GM12875 (cell line): ENCODE data around the gene UPK3BL1.
A peak's percentile ranks its signal among the peaks of the same experiment; 100 is the strongest.
"Not testable (repeated sequence)": the region's sequence is repeated elsewhere in the genome, so short reads cannot be mapped to it uniquely, and the experiment has no call there.

Experiments
- H3K4me3 ChIP-seq: one replicate; pipeline ENCODE4 v1.5.1; 2011; ENCODE audit warnings: low read depth, low read length, control low read depth

The UPK3BL1 gene, protein sequence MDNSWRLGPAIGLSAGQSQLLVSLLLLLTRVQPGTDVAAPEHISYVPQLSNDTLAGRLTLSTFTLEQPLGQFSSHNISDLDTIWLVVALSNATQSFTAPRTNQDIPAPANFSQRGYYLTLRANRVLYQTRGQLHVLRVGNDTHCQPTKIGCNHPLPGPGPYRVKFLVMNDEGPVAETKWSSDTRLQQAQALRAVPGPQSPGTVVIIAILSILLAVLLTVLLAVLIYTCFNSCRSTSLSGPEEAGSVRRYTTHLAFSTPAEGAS

GRCh38 chr7:102642691-102643090 is at the start of gene UPK3BL1:
Gene UPK3BL1 (minus strand): TSS chr7:102642791. CDS start chr7:102642741, 50 bp downstream.
- H3K4me3 ChIP-seq = not testable (repeated sequence)

- H3K4me3 ChIP-seq = not testable (repeated sequence)
Measured at GRCh38 chr7:102690602-102691001, 48.0 kb upstream of the UPK3BL1 start.

DNA sequence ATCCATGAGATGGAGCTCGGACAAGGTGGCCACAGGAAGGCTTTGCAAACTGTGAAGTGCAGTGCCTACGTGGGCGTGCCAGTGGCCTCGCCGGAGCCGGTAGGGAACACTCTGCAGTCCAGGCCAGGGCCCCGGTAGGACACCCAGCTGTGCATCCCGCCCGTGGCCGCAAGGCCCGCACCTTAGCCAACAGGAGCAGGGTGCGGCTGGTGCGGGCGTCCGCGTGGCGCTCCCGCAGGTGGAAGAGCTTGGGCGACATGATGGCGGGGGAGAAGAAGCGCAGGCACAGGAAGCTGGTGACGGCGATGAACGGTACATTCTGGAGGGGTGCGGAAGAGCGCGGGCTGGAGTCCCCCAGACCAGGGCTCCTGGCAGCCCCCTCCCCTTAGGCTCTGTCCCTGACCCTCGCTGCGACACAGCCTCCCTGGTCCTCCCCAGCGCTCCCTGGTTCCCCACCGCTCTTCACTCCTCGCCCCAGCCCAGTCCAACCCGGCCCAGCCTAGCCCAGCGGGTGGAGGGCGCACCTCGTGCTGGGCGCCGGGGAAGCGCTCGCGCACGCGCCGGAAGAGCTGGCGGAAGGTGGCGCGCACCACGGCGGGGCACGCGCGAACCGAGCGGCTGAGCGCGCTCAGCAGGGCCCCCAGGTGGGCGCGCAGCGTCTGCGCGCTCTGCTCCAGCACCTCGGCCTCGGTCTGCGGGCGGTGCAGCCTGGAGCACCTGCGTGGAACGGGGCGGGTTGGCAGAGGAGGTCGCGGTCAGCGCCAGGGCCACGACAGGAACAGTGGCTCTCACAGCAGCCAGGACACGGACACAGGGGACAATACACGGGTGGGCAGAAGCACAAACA is 47.1 kb upstream of the UPK3BL1 start:
- peak overlapping the region; percentile 16 for H3K4me3 ChIP-seq

- not testable (repeated sequence) for H3K4me3 ChIP-seq
Measured at GRCh38 chr7:102688299-102689036, 45.9 kb upstream of the UPK3BL1 start.

DNA sequence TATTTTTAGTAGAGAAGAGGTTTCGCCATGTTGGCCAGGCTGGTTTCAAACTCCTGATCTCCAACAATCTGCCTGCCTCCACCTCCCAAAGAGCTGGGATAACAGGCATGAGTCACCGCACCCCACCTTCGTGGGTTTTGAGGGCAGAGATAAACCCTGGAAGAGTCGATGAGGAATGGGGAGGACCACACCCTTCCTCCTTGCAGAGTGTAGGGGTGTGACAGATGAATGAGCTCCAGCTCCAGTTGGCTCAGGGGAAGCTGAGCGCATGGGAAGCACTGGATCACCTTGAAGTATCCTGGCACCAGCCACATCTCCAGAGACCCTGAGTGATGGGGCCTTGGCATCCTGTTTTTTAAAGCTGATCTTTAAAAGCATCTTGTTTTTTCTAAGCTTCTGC is 40.0 kb upstream of the UPK3BL1 start:
- H3K4me3 ChIP-seq = not testable (repeated sequence)

DNA sequence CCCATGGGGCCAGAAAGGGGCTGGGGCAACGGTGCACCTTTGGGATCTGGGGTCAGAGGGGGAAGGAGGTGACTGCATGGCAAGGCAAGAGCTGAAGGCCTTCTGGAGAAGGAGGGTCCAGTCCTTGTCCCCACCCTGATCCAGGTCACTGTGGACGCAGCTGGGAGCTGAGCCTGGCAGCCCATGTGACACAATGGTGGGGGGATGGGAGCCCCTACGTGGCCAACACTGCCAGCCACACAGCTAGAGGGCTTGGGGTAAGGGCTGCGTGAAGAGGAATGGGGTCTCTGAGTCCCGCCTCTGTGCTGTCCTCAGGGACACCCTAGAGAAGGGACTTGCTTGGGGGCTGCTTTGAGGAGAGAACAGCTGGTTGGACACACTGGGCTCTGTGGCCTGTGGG is 38.2 kb upstream of the UPK3BL1 start:
- H3K4me3 ChIP-seq = not testable (repeated sequence)

DNA sequence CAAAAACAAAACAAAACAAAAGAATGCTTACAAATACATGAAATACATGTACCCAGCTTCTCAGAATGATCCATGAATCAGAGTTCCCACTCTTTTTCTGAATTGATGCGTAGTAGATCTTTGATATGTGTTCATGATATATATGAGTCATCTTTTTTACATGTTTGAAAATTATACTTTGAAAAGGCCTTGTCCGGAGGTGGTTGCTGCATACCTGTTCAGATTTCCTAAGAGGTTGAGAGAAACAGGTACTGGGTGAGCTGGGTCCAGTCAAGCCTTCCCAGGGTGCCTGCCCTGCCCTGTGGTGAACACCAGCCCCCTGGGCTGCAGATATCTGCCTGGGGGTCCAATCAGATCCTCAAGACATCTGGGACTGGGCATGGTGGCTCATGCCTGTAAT is 33.0 kb upstream of the UPK3BL1 start:
- not testable (repeated sequence) for H3K4me3 ChIP-seq

DNA sequence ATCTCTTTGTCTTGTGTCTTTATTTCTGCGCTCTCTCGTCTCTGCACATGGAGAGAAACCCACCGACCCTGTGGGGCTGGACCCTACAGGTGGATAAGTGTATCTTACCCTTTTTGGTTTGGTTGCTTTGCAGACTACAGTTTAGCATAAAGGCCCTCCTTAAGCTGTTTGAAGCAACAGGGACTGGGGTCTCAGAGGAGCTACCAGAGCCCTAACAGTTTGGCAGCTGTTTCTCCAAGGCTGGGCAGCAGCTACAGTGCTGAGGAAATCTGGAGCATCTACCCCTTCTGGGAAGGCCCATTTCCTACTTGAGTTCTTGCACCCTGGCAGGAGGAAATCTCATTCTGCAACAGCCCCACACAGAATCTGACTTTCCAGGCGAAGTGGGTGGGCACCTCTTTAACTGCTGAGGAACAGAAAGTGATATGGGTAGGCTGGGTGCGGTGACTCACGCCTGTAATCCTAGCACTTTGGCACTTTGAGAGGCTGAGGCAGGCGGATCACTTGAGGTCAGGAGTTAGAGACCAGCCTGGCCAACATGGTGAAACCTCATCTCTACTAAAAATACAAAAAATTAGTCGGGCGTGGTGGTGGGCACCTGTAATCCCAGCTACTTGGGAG is 31.0 kb upstream of the UPK3BL1 start:
- H3K4me3 ChIP-seq = not testable (repeated sequence)

DNA sequence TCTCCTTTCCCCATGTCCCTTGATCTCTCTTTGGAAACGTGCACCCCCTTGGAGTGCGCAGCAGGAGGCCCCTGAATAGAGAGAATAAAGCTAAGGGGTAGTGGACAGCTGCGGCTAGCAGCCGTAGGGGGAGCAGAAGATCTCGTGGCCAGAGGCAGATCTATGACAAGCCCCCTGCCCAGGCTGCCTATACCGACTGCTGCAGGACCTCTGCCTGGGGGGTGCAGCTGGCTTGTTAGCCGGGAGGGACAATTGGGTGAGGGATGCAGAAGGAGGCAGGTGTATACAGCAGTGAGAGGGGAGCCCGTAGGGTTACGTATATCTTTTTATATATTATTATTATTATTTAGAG is 29.3 kb upstream of the UPK3BL1 start:
- not testable (repeated sequence) for H3K4me3 ChIP-seq

- H3K4me3 ChIP-seq = peak within 1 kb of the TSS; percentile 39
Measured at GRCh38 chr7:102671166-102671955, 28.8 kb upstream of the UPK3BL1 start, which contains the start of gene POLR2J2. Gene POLR2J2 (minus strand): TSS chr7:102671663. CDS start chr7:102671601, 62 bp downstream.

DNA sequence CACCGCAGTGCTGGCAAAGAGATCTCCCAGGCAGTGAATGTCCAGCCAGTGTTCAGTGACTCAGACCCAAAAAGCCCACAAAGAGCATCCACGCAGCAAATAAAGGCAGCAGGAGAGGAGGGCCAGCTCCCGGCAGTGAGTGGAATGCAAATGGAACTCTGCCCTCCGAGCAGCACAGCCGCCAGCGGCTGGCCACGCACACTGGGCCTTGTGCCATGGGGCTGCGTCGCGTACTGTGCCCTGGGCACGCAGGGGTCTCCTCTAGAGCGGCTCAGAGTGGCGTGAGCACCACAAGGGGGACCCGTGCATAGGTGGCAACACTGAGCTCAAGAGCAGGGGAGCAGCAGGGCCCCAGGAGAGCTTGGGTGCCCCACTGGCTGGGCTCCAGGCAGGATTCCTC is 24.9 kb upstream of the UPK3BL1 start:
- H3K4me3 ChIP-seq = not testable (repeated sequence)

GRCh38 chr7:102666850-102667249 is 24.3 kb upstream of the UPK3BL1 start:
- H3K4me3 ChIP-seq = not testable (repeated sequence)

- not testable (repeated sequence) for H3K4me3 ChIP-seq
Measured at GRCh38 chr7:102664765-102665164, 22.2 kb upstream of the UPK3BL1 start.

DNA sequence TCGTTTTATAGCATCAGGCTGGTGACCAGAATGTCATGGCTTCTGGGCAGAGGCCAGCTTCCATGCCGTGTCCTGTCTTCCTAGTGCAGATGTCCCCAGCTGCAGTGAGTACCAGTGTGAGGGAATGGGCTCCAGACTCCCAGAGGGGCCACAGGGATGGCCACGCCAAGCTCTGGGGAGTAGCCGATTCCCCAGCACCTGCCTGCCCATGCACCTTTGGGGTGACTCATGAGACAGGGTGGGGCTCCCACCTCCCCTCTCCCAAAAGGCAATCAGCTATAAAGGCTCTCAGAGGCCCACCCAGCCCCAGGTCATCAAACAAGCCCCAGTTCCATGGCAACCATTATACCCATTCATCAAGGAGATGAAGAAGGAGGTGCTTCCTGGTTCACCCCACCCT is 7.3 kb upstream of the UPK3BL1 start, which contains the start of gene SPDYE2B:
TSS of gene SPDYE2B (plus strand) at position 396 of the 400 bp plus-strand sequence. CDS start 2,030 bp downstream, outside the sequence.
- H3K4me3 ChIP-seq = not testable (repeated sequence)

- not testable (repeated sequence) for H3K4me3 ChIP-seq
Measured at GRCh38 chr7:102647813-102648212, 5.2 kb upstream of the UPK3BL1 start.

- not testable (repeated sequence) for H3K4me3 ChIP-seq
Measured at GRCh38 chr7:102643404-102643803, 813 bp upstream of the UPK3BL1 start.

- H3K4me3 ChIP-seq = not testable (repeated sequence)
Measured at GRCh38 chr7:102638848-102639247, 3.7 kb downstream of the UPK3BL1 start.

GRCh38 chr7:102636956-102637355 is 5.6 kb downstream of the UPK3BL1 start:
- not testable (repeated sequence) for H3K4me3 ChIP-seq

GRCh38 chr7:102635354-102635753 is 7.2 kb downstream of the UPK3BL1 start:
- not testable (repeated sequence) for H3K4me3 ChIP-seq

DNA sequence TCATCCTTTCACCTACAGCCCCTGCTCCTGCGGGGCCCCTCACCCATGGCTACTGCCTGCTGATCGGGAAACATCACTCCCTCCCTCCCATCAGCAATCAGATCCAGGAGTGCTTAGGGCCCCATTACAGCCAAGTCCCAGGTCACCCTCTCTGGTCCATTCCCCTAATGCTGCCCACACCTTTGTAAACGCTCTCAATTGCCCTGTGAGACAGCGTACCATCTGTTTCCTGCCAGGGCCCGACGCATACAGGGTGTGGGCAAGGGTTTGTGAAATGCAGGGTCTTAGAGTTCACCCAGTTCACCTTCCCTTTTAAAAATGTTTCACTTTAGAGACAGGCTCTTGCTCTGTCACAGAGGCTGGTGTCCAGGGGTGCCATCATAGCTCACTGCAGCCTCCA is 8.3 kb downstream of the UPK3BL1 start:
- H3K4me3 ChIP-seq = not testable (repeated sequence)
